Neural progenitor cell (in vitro differentiated cells): ENCODE data around the gene PIAS1.

Experiments used
- EZH2phosphoT487 ChIP-seq: fragments of 200-600 bp; sonication (generic); IDR thresholded peaks from 2 replicates; pipeline ENCODE4 v1.6.1; 2017; ENCODE audit warnings: antibody characterized with exemption
- TF ChIP-seq, protein P1 (sequence below): fragments of 200-600 bp; sonication (generic); IDR thresholded peaks from 2 replicates; pipeline ENCODE4 v1.5.1; 2017; ENCODE audit warnings: antibody characterized with exemption, mild to moderate bottlenecking

DNA sequence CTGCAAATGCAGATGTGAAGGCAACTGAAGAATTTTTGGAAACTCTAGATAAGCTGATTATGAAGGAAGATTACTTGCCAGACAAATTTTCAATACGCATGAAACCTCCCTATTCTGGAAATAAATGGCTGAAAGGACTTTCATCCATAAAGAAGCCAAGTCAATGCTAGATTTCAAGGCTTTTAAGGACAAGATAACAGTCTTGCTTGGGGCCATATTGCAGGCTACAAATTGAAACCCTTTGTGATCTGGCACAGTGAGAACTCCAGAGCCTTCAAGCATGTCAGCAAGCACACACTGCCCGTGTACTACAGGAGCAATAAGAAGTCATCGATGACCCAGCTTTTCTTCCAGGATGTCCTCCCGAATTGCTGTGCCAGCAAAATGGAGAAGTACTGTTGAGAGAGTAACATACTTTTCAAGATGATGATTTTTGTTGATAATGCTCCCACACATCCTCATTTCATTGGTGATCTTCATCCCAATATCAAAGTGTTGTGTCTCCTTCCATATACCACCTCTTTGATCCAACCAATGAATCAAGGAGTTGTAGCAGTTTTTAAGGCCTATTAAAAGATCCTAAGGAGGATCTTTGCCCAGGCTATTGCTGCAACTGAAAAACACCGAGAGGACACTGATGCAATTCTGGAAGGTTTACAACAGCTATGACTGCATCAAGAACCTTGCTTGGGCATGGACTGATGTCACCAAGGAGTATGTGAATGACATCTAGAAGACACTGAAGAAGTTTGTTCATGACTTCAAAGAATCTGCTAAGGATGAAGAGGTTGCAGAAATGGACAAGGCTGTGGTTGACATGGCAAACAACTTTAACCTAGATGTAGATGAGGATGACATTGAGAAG lies 130.7 kb downstream of the PIAS1 start:
- TF ChIP-seq, protein P1, sequence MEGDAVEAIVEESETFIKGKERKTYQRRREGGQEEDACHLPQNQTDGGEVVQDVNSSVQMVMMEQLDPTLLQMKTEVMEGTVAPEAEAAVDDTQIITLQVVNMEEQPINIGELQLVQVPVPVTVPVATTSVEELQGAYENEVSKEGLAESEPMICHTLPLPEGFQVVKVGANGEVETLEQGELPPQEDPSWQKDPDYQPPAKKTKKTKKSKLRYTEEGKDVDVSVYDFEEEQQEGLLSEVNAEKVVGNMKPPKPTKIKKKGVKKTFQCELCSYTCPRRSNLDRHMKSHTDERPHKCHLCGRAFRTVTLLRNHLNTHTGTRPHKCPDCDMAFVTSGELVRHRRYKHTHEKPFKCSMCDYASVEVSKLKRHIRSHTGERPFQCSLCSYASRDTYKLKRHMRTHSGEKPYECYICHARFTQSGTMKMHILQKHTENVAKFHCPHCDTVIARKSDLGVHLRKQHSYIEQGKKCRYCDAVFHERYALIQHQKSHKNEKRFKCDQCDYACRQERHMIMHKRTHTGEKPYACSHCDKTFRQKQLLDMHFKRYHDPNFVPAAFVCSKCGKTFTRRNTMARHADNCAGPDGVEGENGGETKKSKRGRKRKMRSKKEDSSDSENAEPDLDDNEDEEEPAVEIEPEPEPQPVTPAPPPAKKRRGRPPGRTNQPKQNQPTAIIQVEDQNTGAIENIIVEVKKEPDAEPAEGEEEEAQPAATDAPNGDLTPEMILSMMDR, result no peak
- no peak for TF ChIP-seq EZH2phosphoT487
